Suprapubic skin (tissue), 4 donors: ENCODE results near the gene ANKRD30A. TPM values are rescaled to one million over a fixed set of nuclear protein-coding genes. Genes with fewer than 3 reads are reported as not detected.

Experiments used
- DNase-seq, 2 donors: peaks; one replicate each; pipeline ENCODE4 v3.0.0-alpha.2; 2019; ENCODE audit warnings: low spot score in 2 of 2
- H3K27ac ChIP-seq: fragments of 200-600 bp; sonication (generic); one replicate; pipeline ENCODE4 v1.5.1; 2019
- H3K27me3 ChIP-seq: fragments of 200-600 bp; sonication (generic); one replicate; pipeline ENCODE4 v1.5.1; 2019
- H3K36me3 ChIP-seq: fragments of 200-600 bp; sonication (generic); one replicate; pipeline ENCODE4 v1.5.1; 2019
- H3K4me1 ChIP-seq: fragments of 200-600 bp; sonication (generic); one replicate; pipeline ENCODE4 v1.5.1; 2019
- H3K4me3 ChIP-seq: fragments of 200-600 bp; sonication (generic); one replicate; pipeline ENCODE4 v1.5.1; 2019; ENCODE audit warnings: mild to moderate bottlenecking
- H3K9me3 ChIP-seq: fragments of 200-600 bp; sonication (generic); one replicate; pipeline ENCODE4 v1.5.1; 2019
- EP300 ChIP-seq: sonication (generic); formaldehyde crosslinking; IDR thresholded peaks from one replicate; pipeline ENCODE4 v1.6.1; 2017; ENCODE audit warnings: antibody characterized with exemption
- POLR2A ChIP-seq, 2 donors: fragments of 450-650 bp; IDR thresholded peaks; one replicate each; pipeline ENCODE4 v1.6.1; 2017; ENCODE audit warnings: antibody characterized with exemption in 2 of 2, mild to moderate bottlenecking in 2 of 2, moderate library complexity in 2 of 2
- POLR2AphosphoS5 ChIP-seq, 3 donors: sonication (generic); formaldehyde crosslinking; IDR thresholded peaks; one replicate each; pipeline ENCODE4 v1.6.1; 2017; ENCODE audit warnings: antibody characterized with exemption in 3 of 3
- WGBS: methylation state at CpG from one replicate; pipeline ENCODE4 v1.1.5; 2018; 5-methylcytosine and 5-hydroxymethylcytosine counted together
- total RNA-seq, 4 donors: library from RNA; depleted of rRNA; stranded (reverse); fragments of >200 nt; gene quantifications; one replicate each; pipeline ENCODE4 v1.1.0, GENCODE V29; 2016
- TF ChIP-seq, protein P1 (sequence below), 2 donors: fragments of 200-600 bp in 1 of 2; fragments of 450-650 bp in 1 of 2; sonication (generic) in 1 of 2; IDR thresholded peaks; one replicate each; pipeline ENCODE4 v1.5.1; 2016 to 2019; ENCODE audit warnings: antibody characterized with exemption in 2 of 2, mild to moderate bottlenecking in 1 of 2, moderate library complexity in 1 of 2

ANKRD30A gene
- total RNA-seq, 4 donors from 2014 or later, result 0.24 TPM; not detected in 3

GRCh38 chr10:37301271-37301670 lies 175.9 kb downstream of the ANKRD30A start:
- Histone ChIP-seq H3K9me3 (peaks cover 9% of the 10 kb centered on the region), H3K27ac (no peak overlapping the region), H3K4me1 (no peaks in the 10 kb centered on the region), H3K27me3 (no peaks in the 10 kb centered on the region), H3K36me3 (no peaks in the 10 kb centered on the region), H3K4me3 (no peak overlapping the region)
- 66% methylated on average over 2 of the region's 2 CpGs for WGBS
- TF ChIP-seq POLR2A (IDR thresholded peaks at IDR 0.05) (no peak), EP300 (no peak), POLR2AphosphoS5 (IDR thresholded peaks at IDR 0.05) (no peak)
- TF ChIP-seq, protein P1, sequence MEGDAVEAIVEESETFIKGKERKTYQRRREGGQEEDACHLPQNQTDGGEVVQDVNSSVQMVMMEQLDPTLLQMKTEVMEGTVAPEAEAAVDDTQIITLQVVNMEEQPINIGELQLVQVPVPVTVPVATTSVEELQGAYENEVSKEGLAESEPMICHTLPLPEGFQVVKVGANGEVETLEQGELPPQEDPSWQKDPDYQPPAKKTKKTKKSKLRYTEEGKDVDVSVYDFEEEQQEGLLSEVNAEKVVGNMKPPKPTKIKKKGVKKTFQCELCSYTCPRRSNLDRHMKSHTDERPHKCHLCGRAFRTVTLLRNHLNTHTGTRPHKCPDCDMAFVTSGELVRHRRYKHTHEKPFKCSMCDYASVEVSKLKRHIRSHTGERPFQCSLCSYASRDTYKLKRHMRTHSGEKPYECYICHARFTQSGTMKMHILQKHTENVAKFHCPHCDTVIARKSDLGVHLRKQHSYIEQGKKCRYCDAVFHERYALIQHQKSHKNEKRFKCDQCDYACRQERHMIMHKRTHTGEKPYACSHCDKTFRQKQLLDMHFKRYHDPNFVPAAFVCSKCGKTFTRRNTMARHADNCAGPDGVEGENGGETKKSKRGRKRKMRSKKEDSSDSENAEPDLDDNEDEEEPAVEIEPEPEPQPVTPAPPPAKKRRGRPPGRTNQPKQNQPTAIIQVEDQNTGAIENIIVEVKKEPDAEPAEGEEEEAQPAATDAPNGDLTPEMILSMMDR (IDR thresholded peaks at IDR 0.05), result no peak
- no peak for DNase-seq

DNA sequence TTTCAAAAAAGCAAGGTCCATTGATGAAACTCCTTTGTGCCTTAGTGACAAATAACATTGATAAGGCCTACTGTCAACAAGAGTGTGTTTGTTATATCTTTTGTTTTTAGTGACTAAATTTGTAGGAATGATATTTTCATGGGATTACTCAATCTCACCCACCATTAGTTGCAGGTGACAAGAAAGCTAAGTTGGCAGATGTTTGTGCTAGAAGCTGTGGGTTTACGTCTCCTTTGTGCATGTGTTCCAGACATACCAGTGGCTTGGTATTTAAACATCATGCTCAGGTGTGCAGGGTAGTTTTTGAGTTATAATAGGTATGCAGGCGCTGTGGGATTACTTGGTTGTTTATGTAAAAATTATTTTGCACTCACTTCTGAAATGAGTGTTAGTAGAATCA lies 178.6 kb downstream of the ANKRD30A start:
- Histone ChIP-seq H3K4me1 (no peaks in the 10 kb centered on the region), H3K4me3 (no peak overlapping the region), H3K36me3 (no peaks in the 10 kb centered on the region), H3K9me3 (peaks cover 9% of the 10 kb centered on the region), H3K27ac (no peak overlapping the region), H3K27me3 (no peaks in the 10 kb centered on the region)
- TF ChIP-seq EP300 (no peak), POLR2A (IDR thresholded peaks at IDR 0.05) (no peak), POLR2AphosphoS5 (IDR thresholded peaks at IDR 0.05) (no peak)
- TF ChIP-seq, protein P1 (IDR thresholded peaks at IDR 0.05), result no peak
- DNase-seq, result no peak
- WGBS, result 78% methylated on average over 2 of the region's 2 CpGs

- Histone ChIP-seq H3K27ac (no peak overlapping the region), H3K36me3 (no peaks in the 10 kb centered on the region), H3K4me3 (no peak overlapping the region), H3K27me3 (no peaks in the 10 kb centered on the region), H3K4me1 (no peaks in the 10 kb centered on the region), H3K9me3 (peaks cover 3% of the 10 kb centered on the region)
- TF ChIP-seq EP300 (no peak), POLR2A (IDR thresholded peaks at IDR 0.05) (no peak), POLR2AphosphoS5 (IDR thresholded peaks at IDR 0.05) (no peak)
- TF ChIP-seq, protein P1 (IDR thresholded peaks at IDR 0.05), result no peak
- DNase-seq, result no peak
- 63% methylated on average over 3 of the region's 3 CpGs for WGBS
Measured at GRCh38 chr10:37314350-37314749, 189.0 kb downstream of the ANKRD30A start.

GRCh38 chr10:37314862-37315261 lies 189.5 kb downstream of the ANKRD30A start:
- WGBS, result 28% methylated on average over 1 of the region's 1 CpG
- H3K27ac ChIP-seq, result no peak overlapping the region
- H3K4me1 ChIP-seq, result no peaks in the 10 kb centered on the region
- TF ChIP-seq, protein P1 (IDR thresholded peaks at IDR 0.05), result no peak
- TF ChIP-seq POLR2AphosphoS5 (IDR thresholded peaks at IDR 0.05) (no peak), POLR2A (IDR thresholded peaks at IDR 0.05) (no peak), EP300 (no peak)
- peaks cover 3% of the 10 kb centered on the region for H3K9me3 ChIP-seq
- H3K27me3 ChIP-seq, result no peaks in the 10 kb centered on the region
- H3K36me3 ChIP-seq, result no peaks in the 10 kb centered on the region
- no peak for DNase-seq
- no peak overlapping the region for H3K4me3 ChIP-seq

GRCh38 chr10:37344413-37344812 lies 219.0 kb downstream of the ANKRD30A start:
- H3K9me3 ChIP-seq, result peaks cover 8% of the 10 kb centered on the region
- no peak for DNase-seq
- H3K27ac ChIP-seq, result no peak overlapping the region
- WGBS, result 61% methylated on average over 2 of the region's 2 CpGs
- H3K4me1 ChIP-seq, result no peaks in the 10 kb centered on the region
- TF ChIP-seq POLR2AphosphoS5 (IDR thresholded peaks at IDR 0.05) (no peak), EP300 (no peak), POLR2A (IDR thresholded peaks at IDR 0.05) (no peak)
- TF ChIP-seq, protein P1 (IDR thresholded peaks at IDR 0.05), result no peak
- H3K36me3 ChIP-seq, result no peaks in the 10 kb centered on the region
- no peaks in the 10 kb centered on the region for H3K27me3 ChIP-seq
- H3K4me3 ChIP-seq, result no peak overlapping the region
